ENCODE results near the gene WDPCP. TPM values are rescaled to one million over a fixed set of nuclear protein-coding genes. Genes with fewer than 3 reads are reported as not detected.
"Not testable (repeated sequence)": the region's sequence is repeated elsewhere in the genome, so short reads cannot be mapped to it uniquely, and the experiment has no call there.

WDPCP gene
- total RNA-seq, 1 donor from 2014 or later: 48.0 TPM

- DNase-seq: no peak
Measured at GRCh38 chr2:63225964-63226686, 362.2 kb downstream of the WDPCP start.

- DNase-seq: no peak
Measured at GRCh38 chr2:63218800-63219526, 369.3 kb downstream of the WDPCP start.

GRCh38 chr2:63195310-63195709 is 393.0 kb downstream of the WDPCP start:
- DNase-seq: no peak

GRCh38 chr2:63194175-63194574 is 394.1 kb downstream of the WDPCP start:
- no peak for DNase-seq

GRCh38 chr2:63192889-63193774 is 395.1 kb downstream of the WDPCP start:
- DNase-seq: no peak

GRCh38 chr2:63192169-63192888 is 395.9 kb downstream of the WDPCP start:
- DNase-seq: no peak

GRCh38 chr2:63189026-63189425 is 399.3 kb downstream of the WDPCP start:
- DNase-seq: no peak

GRCh38 chr2:63186331-63186730 is 401.9 kb downstream of the WDPCP start:
- DNase-seq: no peak

- DNase-seq: no peak
Measured at GRCh38 chr2:63163161-63163820, 425.0 kb downstream of the WDPCP start.

- DNase-seq: no peak
Measured at GRCh38 chr2:63159262-63159661, 429.0 kb downstream of the WDPCP start.

GRCh38 chr2:63136683-63137082 is 451.6 kb downstream of the WDPCP start:
- not testable (repeated sequence) for DNase-seq

GRCh38 chr2:63132020-63132419 is 456.3 kb downstream of the WDPCP start:
- no peak for DNase-seq

- no peak for DNase-seq
Measured at GRCh38 chr2:63131196-63131595, 457.1 kb downstream of the WDPCP start.

- DNase-seq: no peak
Measured at GRCh38 chr2:63127594-63127993, 460.7 kb downstream of the WDPCP start.

- no peak for DNase-seq
Measured at GRCh38 chr2:63124850-63125249, 463.4 kb downstream of the WDPCP start.

- no peak for DNase-seq
Measured at GRCh38 chr2:63124218-63124617, 464.1 kb downstream of the WDPCP start.

GRCh38 chr2:63122921-63123320 is 465.4 kb downstream of the WDPCP start:
- DNase-seq: no peak

GRCh38 chr2:63121055-63121834 is 467.0 kb downstream of the WDPCP start:
- DNase-seq: no peak

GRCh38 chr2:63118821-63119220 is 469.5 kb downstream of the WDPCP start:
- DNase-seq: no peak

GRCh38 chr2:63104482-63104881 is 483.8 kb downstream of the WDPCP start:
- no peak for DNase-seq

GRCh38 chr2:63101954-63102353 is 486.3 kb downstream of the WDPCP start:
- DNase-seq: no peak
